HCT116 (cell line): ENCODE data around the gene NKTR. TPM values are rescaled to one million over a fixed set of nuclear protein-coding genes. Genes with fewer than 3 reads are reported as not detected.

Experiments
- ATAC-seq: fragments of 200-7000 bp; cut with Tn5 transposase; 2 replicates; pipeline ENCODE4 v1.9.1; 2020; ENCODE audit warnings: mild to moderate bottlenecking, moderate library complexity
- BruUV-seq: library from RNA; stranded (reverse); fragments of 400-500 nt; replicated peaks from 2 replicates; lab custom pipeline; 2021; lab: Mats Ljungman, UMichigan
- CTCF ChIA-PET: fragments of 300-600 bp; sonication (Branson Sonifier 250); formaldehyde crosslinking; loops from one replicate; lab custom pipeline; 2021; ENCODE audit warnings: antibody characterized with exemption; lab: Charles Lee
- POLR2A ChIA-PET: fragments of 300-600, 350-600 bp; sonication (Branson Sonifier 250); formaldehyde crosslinking; loops from one replicate; lab custom pipeline; 2021; ENCODE audit warnings: antibody characterized with exemption; lab: Charles Lee
- RAD21 ChIA-PET, 2 experiments: fragments of 300-600 bp; sonication (Branson Sonifier 250); formaldehyde crosslinking; loops; one replicate each; lab custom pipeline; 2023; ENCODE audit warnings: low total read pairs in 2 of 2; ENCODE audit not compliant: uncharacterized antibody in 2 of 2, unreplicated experiment in 2 of 2, low non-redundant PET in 1 of 2; lab: Charles Lee
- DNase-seq: peaks from one replicate; pipeline ENCODE4 v3.0.0-alpha.2; 2010; ENCODE audit warnings: low read depth, low spot score
- H2AFZ ChIP-seq: fragments of 200-600 bp; shearing (Covaris generic), sonication (generic); 2 replicates; pipeline ENCODE4 v1.6.1; 2017; ENCODE audit warnings: low read depth, mixed run types, mixed read lengths, antibody characterized with exemption, low read length; ENCODE audit not compliant: poor library complexity, severe bottlenecking
- H3K27ac ChIP-seq: 2 replicates; pipeline ENCODE4 v1.5.1; 2012; ENCODE audit warnings: low read depth, low read length
- H3K27me3 ChIP-seq: fragments of 200-600 bp; sonication (generic); 2 replicates; pipeline ENCODE4 v1.6.1; 2016; ENCODE audit warnings: mixed run types, low read length, mixed read lengths; ENCODE audit not compliant: insufficient read depth
- H3K36me3 ChIP-seq, 2 experiments: fragments of 200-500 bp in 1 of 2; fragments of 200-600 bp in 1 of 2; sonication (Bioruptor generic) in 1 of 2; sonication (generic) in 1 of 2; 2 replicates each; pipeline versions ENCODE4 v1.5.1 to v1.6.1; 2014 to 2016; ENCODE audit warnings: low read length in 2 of 2, inconsistent platforms in 1 of 2, mixed read lengths in 1 of 2, mixed run types in 1 of 2; ENCODE audit not compliant: insufficient read depth in 2 of 2, control insufficient read depth in 1 of 2
- H3K4me1 ChIP-seq, 2 experiments: fragments of 200-600 bp in 1 of 2; sonication (generic) in 1 of 2; 2 replicates each; pipeline versions ENCODE4 v1.5.1 to v1.6.1; 2012 to 2017; ENCODE audit warnings: low read length in 2 of 2, inconsistent platforms in 1 of 2, mild to moderate bottlenecking in 1 of 2, mixed read lengths in 1 of 2, mixed run types in 1 of 2, moderate library complexity in 1 of 2; ENCODE audit not compliant: insufficient read depth in 2 of 2, control insufficient read depth in 1 of 2
- H3K4me2 ChIP-seq: fragments of 200-600 bp; sonication (generic); 2 replicates; pipeline ENCODE4 v1.6.1; 2017; ENCODE audit warnings: mixed run types, low read length, mixed read lengths
- H3K4me3 ChIP-seq, 2 experiments: fragments of 200-600 bp in 1 of 2; sonication (generic) in 1 of 2; replicated peaks in 1 of 2; 2 replicates each; pipeline ENCODE4 v1.5.1; 2011 to 2016; ENCODE audit warnings: low read length in 2 of 2, control low read depth in 1 of 2, low read depth in 1 of 2, mild to moderate bottlenecking in 1 of 2, mixed read lengths in 1 of 2, mixed run types in 1 of 2
- H3K79me2 ChIP-seq: fragments of 200-600 bp; sonication (generic); 2 replicates; pipeline ENCODE4 v1.6.1; 2017; ENCODE audit warnings: mild to moderate bottlenecking, mixed run types, low read length, moderate library complexity, mixed read lengths; ENCODE audit not compliant: insufficient read depth
- H3K9ac ChIP-seq: fragments of 200-600 bp; sonication (generic); 2 replicates; pipeline ENCODE4 v1.6.1; 2016; ENCODE audit warnings: low read length, mixed read lengths
- H3K9me2 ChIP-seq: fragments of 200-600 bp; sonication (generic), shearing (Covaris generic); 2 replicates; pipeline ENCODE4 v1.6.1; 2017; ENCODE audit warnings: mixed run types, mild to moderate bottlenecking, moderate library complexity; ENCODE audit not compliant: insufficient read depth
- H3K9me3 ChIP-seq, 2 experiments: fragments of 200-500 bp in 1 of 2; fragments of 200-600 bp in 1 of 2; sonication (Bioruptor generic) in 1 of 2; sonication (generic) in 1 of 2; 2 replicates each; pipeline ENCODE4 v1.6.1; 2014 to 2017; ENCODE audit warnings: low read length in 2 of 2, mixed read lengths in 2 of 2, inconsistent platforms in 1 of 2, low read depth in 1 of 2, mild to moderate bottlenecking in 1 of 2, mixed run types in 1 of 2, moderate library complexity in 1 of 2; ENCODE audit not compliant: control insufficient read depth in 1 of 2, insufficient read depth in 1 of 2
- H4K20me1 ChIP-seq: fragments of 200-600 bp; sonication (generic), shearing (Covaris generic); 2 replicates; pipeline ENCODE4 v1.6.1; 2017; ENCODE audit warnings: mixed run types, mild to moderate bottlenecking, moderate library complexity; ENCODE audit not compliant: insufficient read depth
- CBX3 ChIP-seq: IDR thresholded peaks from 2 replicates; pipeline ENCODE4 v1.6.1; 2012; ENCODE audit warnings: low read depth
- EZH2phosphoT487 ChIP-seq: fragments of 200-600 bp; IDR thresholded peaks from 2 replicates; pipeline ENCODE4 v1.6.1; 2018; ENCODE audit warnings: antibody characterized with exemption, borderline replicate concordance
- FOSL1 ChIP-seq: IDR thresholded peaks from 2 replicates; pipeline ENCODE4 v1.6.1; 2012; ENCODE audit warnings: low read depth
- POLR2A ChIP-seq: IDR thresholded peaks from 2 replicates; pipeline ENCODE4 v1.7.0; 2011; ENCODE audit warnings: borderline replicate concordance; ENCODE audit not compliant: insufficient read depth, insufficient read length; ENCODE audit errors: extremely low read depth
- RAD21 ChIP-seq: IDR thresholded peaks from 2 replicates; pipeline ENCODE4 v1.6.1; 2012; ENCODE audit warnings: low read depth, mild to moderate bottlenecking
- SRF ChIP-seq: IDR thresholded peaks from 2 replicates; pipeline ENCODE4 v1.6.1; 2012; ENCODE audit warnings: low read depth
- YY1 ChIP-seq: IDR thresholded peaks from 2 replicates; pipeline ENCODE4 v1.6.1; 2011; ENCODE audit warnings: low read length, low read depth, moderate library complexity, mild to moderate bottlenecking; ENCODE audit not compliant: insufficient replicate concordance; ENCODE audit errors: extremely low read depth
- ZNF274 ChIP-seq: fragments of 200-500 bp; sonication (Bioruptor generic); IDR thresholded peaks from 2 replicates; pipeline ENCODE4 v1.6.1; 2014; ENCODE audit warnings: mild to moderate bottlenecking, low read depth, low read length, inconsistent platforms
- intact Hi-C: fragments of 100-400 bp; cut with micrococcal nuclease; formaldehyde crosslinking; loops from 2 replicates; pipeline ENCODE4 v1.10.0; 2022
- total RNA-seq: library from RNA; stranded (reverse); gene quantifications from one replicate; pipeline ENCODE4 v1.2.1, GENCODE V29; 2021; ENCODE audit not compliant: unreplicated experiment
- TF ChIP-seq, protein P1 (sequence below), 3 experiments: fragments of 200-600 bp in 1 of 3; sonication (generic) in 1 of 3; IDR thresholded peaks in 2 of 3; conservative IDR thresholded peaks in 1 of 3; 2 replicates each; pipeline ENCODE4 v1.5.1; 2012 to 2017; ENCODE audit warnings: low read depth in 2 of 3, low read length in 2 of 3, antibody characterized with exemption in 1 of 3, borderline replicate concordance in 1 of 3, control low read depth in 1 of 3, mild to moderate bottlenecking in 1 of 3, mixed read lengths in 1 of 3, mixed run types in 1 of 3, moderate library complexity in 1 of 3; ENCODE audit not compliant: insufficient read depth in 1 of 3

NKTR gene
- total RNA-seq, 1 experiment from 2014 or later = 59.7 TPM

DNA sequence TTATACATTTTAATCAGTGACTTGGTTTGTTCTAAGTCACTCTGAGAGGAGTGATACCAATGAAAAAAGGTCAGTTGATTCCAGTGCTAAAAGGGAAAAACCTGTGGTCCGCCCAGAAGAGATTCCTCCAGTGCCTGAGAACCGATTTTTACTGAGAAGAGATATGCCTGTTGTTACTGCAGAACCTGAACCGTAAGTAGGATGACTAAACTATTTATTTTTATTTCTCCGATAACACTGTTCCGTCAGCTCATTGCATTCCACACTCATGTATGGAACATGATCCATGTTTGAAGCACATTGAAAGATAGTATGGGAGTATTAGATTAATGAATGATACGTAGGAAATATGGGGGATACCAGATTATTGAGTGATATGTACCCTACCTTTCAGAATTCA, 33.1 kb downstream of the NKTR start:
- BruUV-seq = no TSS peak
- Histone ChIP-seq H3K4me2 (no peak overlapping the region), H3K9me3 (no peaks in the 10 kb centered on the region), H4K20me1 (no peaks in the 10 kb centered on the region), H3K4me3 (no peak overlapping the region), H3K9ac (no peak overlapping the region), H3K79me2 (no peaks in the 10 kb centered on the region), H3K9me2 (no peaks in the 10 kb centered on the region), H2AFZ (no peak overlapping the region), H3K27ac (no peak overlapping the region), H3K4me1 (peaks cover 0 to 6% of the 10 kb centered on the region in 2 experiments; a peak in 1 of 4 replicates), H3K27me3 (no peaks in the 10 kb centered on the region), H3K36me3 (peaks cover 53 to 63% of the 10 kb centered on the region in 2 experiments)
- CTCF ChIA-PET = no interaction called here
- RAD21 ChIA-PET = no interaction called here
- intact Hi-C loops = no loop called here
- ATAC-seq = no peak
- POLR2A ChIA-PET = no interaction called here
- TF ChIP-seq CBX3 (no peak), SRF (no peak), POLR2A (no peak), YY1 (no peak), ZNF274 (no peak), FOSL1 (no peak)
- no peak for DNase-seq

DNA sequence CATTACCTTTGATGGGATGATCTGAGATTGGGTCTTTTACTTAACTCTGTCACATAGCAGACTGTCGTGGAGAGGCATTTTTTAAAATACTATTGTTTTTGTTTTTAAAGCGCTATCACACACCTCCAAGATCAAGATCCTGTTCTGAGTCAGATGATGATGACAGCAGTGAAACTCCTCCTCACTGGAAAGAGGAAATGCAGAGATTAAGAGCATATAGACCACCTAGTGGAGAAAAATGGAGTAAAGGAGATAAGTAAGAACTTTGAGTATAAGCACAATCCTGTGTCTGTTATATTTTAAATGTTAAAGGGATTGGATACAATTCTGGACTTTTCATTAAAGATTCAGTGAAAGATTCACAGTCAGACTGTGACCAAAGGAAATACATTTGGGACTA, 34.6 kb downstream of the NKTR start:
- Histone ChIP-seq H3K36me3 (peaks cover 58 to 75% of the 10 kb centered on the region in 2 experiments), H3K9me2 (no peaks in the 10 kb centered on the region), H4K20me1 (no peaks in the 10 kb centered on the region), H3K9me3 (no peaks in the 10 kb centered on the region), H3K4me1 (peaks cover 0 to 6% of the 10 kb centered on the region in 2 experiments; a peak in 1 of 4 replicates), H3K79me2 (no peaks in the 10 kb centered on the region; the same call in 1 of the 2 replicates), H3K27me3 (no peaks in the 10 kb centered on the region), H3K4me2 (no peak overlapping the region), H2AFZ (no peak overlapping the region), H3K27ac (no peak overlapping the region), H3K4me3 (no peak overlapping the region), H3K9ac (no peak overlapping the region)
- POLR2A ChIA-PET = no interaction called here
- RAD21 ChIA-PET = no interaction called here
- peak; percentile 72; the same call in 1 of the 2 replicates for ATAC-seq
- CTCF ChIA-PET = no interaction called here
- no TSS peak for BruUV-seq
- TF ChIP-seq RAD21 (peak; percentile 17; the same call in 1 of the 2 replicates), EZH2phosphoT487 (no peak), FOSL1 (no peak)
- TF ChIP-seq, protein P1, sequence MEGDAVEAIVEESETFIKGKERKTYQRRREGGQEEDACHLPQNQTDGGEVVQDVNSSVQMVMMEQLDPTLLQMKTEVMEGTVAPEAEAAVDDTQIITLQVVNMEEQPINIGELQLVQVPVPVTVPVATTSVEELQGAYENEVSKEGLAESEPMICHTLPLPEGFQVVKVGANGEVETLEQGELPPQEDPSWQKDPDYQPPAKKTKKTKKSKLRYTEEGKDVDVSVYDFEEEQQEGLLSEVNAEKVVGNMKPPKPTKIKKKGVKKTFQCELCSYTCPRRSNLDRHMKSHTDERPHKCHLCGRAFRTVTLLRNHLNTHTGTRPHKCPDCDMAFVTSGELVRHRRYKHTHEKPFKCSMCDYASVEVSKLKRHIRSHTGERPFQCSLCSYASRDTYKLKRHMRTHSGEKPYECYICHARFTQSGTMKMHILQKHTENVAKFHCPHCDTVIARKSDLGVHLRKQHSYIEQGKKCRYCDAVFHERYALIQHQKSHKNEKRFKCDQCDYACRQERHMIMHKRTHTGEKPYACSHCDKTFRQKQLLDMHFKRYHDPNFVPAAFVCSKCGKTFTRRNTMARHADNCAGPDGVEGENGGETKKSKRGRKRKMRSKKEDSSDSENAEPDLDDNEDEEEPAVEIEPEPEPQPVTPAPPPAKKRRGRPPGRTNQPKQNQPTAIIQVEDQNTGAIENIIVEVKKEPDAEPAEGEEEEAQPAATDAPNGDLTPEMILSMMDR (IDR thresholded peaks at IDR 0.05 in 2 of 3, conservative IDR thresholded peaks at IDR 0.05 in 1 of 3; ENCODE audit: borderline replicate concordance in 1 of 3, insufficient read depth in 1 of 3, low read depth in 2 of 3, low read length in 2 of 3) = peak in 1 of 3 experiments; percentile 33; a peak in 1 of 6 replicates
- intact Hi-C loops = no loop called here
- DNase-seq = no peak
